Ovary (tissue), 9 donors: ENCODE measurements around the gene TCEAL1. TPM values are rescaled to one million over a fixed set of nuclear protein-coding genes. Genes with fewer than 3 reads are reported as not detected.

Source experiments
- polyA plus RNA-seq, 2 donors: library from polyadenylated mRNA; stranded (reverse); fragments of 200-250 nt in 1 of 2; fragments of 350-450 nt in 1 of 2; fragmentation: Illumina TruSeq in 1 of 2; extraction: RNeasy Lipid Tissue Mini Kit (QIAGEN cat#74804) in 1 of 2; gene quantifications; one replicate each; pipeline ENCODE4 v1.2.3, GENCODE V29; 2013 to 2014
- total RNA-seq, 7 donors: library from RNA; depleted of rRNA in 2 of 7; stranded (reverse); fragments of >200 nt in 2 of 7; fragmentation: NEBNext Ultra II Directional in 3 of 7; extraction: Animal tissue kit (Norgen Biotek cat#: 25700) in 3 of 7; gene quantifications; one replicate each; pipeline versions ENCODE4 v1.1.0 to v1.2.4, GENCODE V29; 2016 to 2023
- donor health status: DM: no; HTN: no; CAD: no; lungs with moderate emphysema.
- donor health status: DM: no; HTN: no; CAD: no.
- donor health status: Bipolar disorder and iron deficiency.
- donor health status: DM: yes; HTN: yes; CAD: no.
- donor health status: DM: no; HTN: no; CAD: no.
- donor health status: DM: yes; HTN: yes; CAD: no.

Gene TCEAL1
- total and polyA plus RNA-seq, 9 donors: 112 to 525 (median 234) TPM

Other genes with a start within 250 kb of the TCEAL1 start
- 1 to 10 TPM in 6 of 7 donors, under 1 TPM in 1; 0.81 to 7.4 (median 5.1) TPM for gene RAB40A, start 109.5 kb upstream of the TCEAL1 start, total RNA-seq
- gene RAB40A, start 109.5 kb upstream of the TCEAL1 start, polyA plus RNA-seq: 1 to 10 TPM; 1.9 to 2.5 TPM
- 100 to 1,000 TPM; 333 to 772 (median 462) TPM for gene TCEAL4, start 43.5 kb upstream of the TCEAL1 start, total RNA-seq
- gene TCEAL4, start 43.5 kb upstream of the TCEAL1 start, polyA plus RNA-seq: 1,000 to 10,000 TPM in 1 of 2 donors, 100 to 1,000 TPM in 1; 942 to 1,592 TPM
- gene TCEAL3, start 21.0 kb upstream of the TCEAL1 start, total RNA-seq: 100 to 1,000 TPM in 4 of 7 donors, 10 to 100 TPM in 3; 67.8 to 150 (median 118) TPM
- gene TCEAL3, start 21.0 kb upstream of the TCEAL1 start, polyA plus RNA-seq: 100 to 1,000 TPM; 146 to 195 TPM
- gene MORF4L2, start 57.7 kb downstream of the TCEAL1 start, total RNA-seq: 100 to 1,000 TPM; 457 to 960 (median 603) TPM
- gene MORF4L2, start 57.7 kb downstream of the TCEAL1 start, polyA plus RNA-seq: 100 to 1,000 TPM; 730 to 773 TPM
- 1 to 10 TPM in 2 of 7 donors, under 1 TPM in 4, not detected in 1; 0.35 to 1.1 (median 0.60) TPM for gene TMEM31, start 81.9 kb downstream of the TCEAL1 start, total RNA-seq
- under 1 TPM; 0.58 to 0.85 TPM for gene TMEM31, start 81.9 kb downstream of the TCEAL1 start, polyA plus RNA-seq
- gene PLP1, start 147.9 kb downstream of the TCEAL1 start, total RNA-seq: 10 to 100 TPM in 1 of 7 donors, 1 to 10 TPM in 5, under 1 TPM in 1; 0.98 to 17.4 (median 5.5) TPM
- gene PLP1, start 147.9 kb downstream of the TCEAL1 start, polyA plus RNA-seq: 10 to 100 TPM in 1 of 2 donors, 1 to 10 TPM in 1; 5.1 to 11.1 TPM
- gene RAB9B, start 203.3 kb downstream of the TCEAL1 start, total RNA-seq: 10 to 100 TPM in 5 of 7 donors, 1 to 10 TPM in 2; 3.7 to 23.8 (median 12.6) TPM
- 10 to 100 TPM in 1 of 2 donors, 1 to 10 TPM in 1; 6.8 to 14.0 TPM for gene RAB9B, start 203.3 kb downstream of the TCEAL1 start, polyA plus RNA-seq